B cell (primary cell): ENCODE results near the gene CAMK2G.

Source experiments
- CTCF ChIP-seq: fragments of 200-600 bp; IDR thresholded peaks from one replicate; pipeline ENCODE4 v1.8.0; 2022; ENCODE audit warnings: antibody characterized with exemption, mild to moderate bottlenecking
- EZH2 ChIP-seq: IDR thresholded peaks from 2 replicates; pipeline ENCODE4 v1.6.1; 2012; ENCODE audit warnings: borderline replicate concordance, low read depth, mild to moderate bottlenecking, moderate library complexity, low read length; ENCODE audit not compliant: insufficient read depth, poor library complexity, severe bottlenecking

- TF ChIP-seq CTCF (no peak), EZH2 (no peak)
Observed at GRCh38 chr10:73894245-73894971, 20.1 kb upstream of the CAMK2G start.
